LNCaP clone FGC (cell line): ENCODE measurements around the gene CCDC15.
A peak's percentile ranks its signal among the peaks of the same experiment; 100 is the strongest.

Source experiments
- DNase-seq: peaks from one replicate; pipeline ENCODE4 v3.0.0-alpha.2; 2011; ENCODE audit warnings: low read depth
- H3K4me3 ChIP-seq: 2 replicates; pipeline ENCODE4 v1.5.1; 2011; ENCODE audit warnings: mild to moderate bottlenecking, low read depth, low read length, control low read depth
- CTCF ChIP-seq: IDR thresholded peaks from 2 replicates; pipeline ENCODE4 v1.5.1; 2012; ENCODE audit warnings: mild to moderate bottlenecking; ENCODE audit not compliant: control insufficient read depth, insufficient read depth; ENCODE audit errors: extremely low read depth

CCDC15 gene

GRCh38 chr11:125001079-125001778 lies 47.2 kb downstream of the CCDC15 start:
- TF ChIP-seq CTCF = no peak
- no peak for DNase-seq
- no peak overlapping the region for H3K4me3 ChIP-seq

DNA sequence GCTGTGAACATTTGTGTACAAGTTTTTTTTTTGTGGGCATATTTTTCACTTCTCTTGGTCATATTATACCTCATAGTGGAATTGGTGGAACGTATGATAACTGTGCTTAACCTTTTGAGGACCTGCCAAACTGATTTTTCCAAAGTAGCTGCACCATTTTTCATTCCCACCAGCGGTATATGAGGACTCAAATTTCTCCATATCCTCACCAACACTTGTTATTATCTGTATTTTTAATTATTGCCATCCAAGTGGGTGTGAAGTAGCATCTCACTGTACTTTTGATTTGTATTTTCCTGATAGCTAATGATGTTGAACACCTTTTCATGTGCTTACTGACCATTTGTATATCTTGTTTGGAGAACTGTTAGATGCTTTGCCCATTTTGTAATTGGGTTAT lies 47.8 kb downstream of the CCDC15 start:
- no peak for TF ChIP-seq CTCF
- H3K4me3 ChIP-seq = no peak overlapping the region

GRCh38 chr11:125005491-125005890 lies 51.5 kb downstream of the CCDC15 start:
- H3K4me3 ChIP-seq = no peak overlapping the region
- no peak for DNase-seq
- TF ChIP-seq CTCF = no peak

More for the DNA sequence above, 47.8 kb downstream of the CCDC15 start:
- no peak for DNase-seq

- DNase-seq = no peak
- no peak overlapping the region for H3K4me3 ChIP-seq
- TF ChIP-seq CTCF = no peak
Observed at GRCh38 chr11:125016413-125016812, 62.4 kb downstream of the CCDC15 start.

DNA sequence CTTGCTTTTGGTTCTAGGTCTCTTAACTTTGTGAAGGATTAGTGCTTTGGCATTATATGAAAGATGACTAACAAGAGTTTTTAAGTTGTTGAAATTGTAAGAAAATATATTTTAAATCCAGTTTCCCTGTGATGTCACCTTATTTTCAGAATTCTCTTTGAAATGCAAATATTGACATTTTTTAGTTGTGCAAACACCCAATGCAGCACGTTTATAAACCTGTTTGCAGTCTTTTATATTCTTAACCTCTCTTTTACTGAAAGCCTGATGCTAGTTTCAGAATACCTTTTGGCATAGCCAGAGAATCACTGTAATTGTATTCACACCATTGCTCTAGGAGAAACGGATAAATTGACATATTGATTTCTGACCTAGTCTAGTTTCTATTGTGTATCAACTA lies 66.3 kb downstream of the CCDC15 start:
- DNase-seq = peak; percentile 39
- no peak for TF ChIP-seq CTCF
- peak overlapping the region; percentile 25; the same call in 1 of the 2 replicates for H3K4me3 ChIP-seq

DNA sequence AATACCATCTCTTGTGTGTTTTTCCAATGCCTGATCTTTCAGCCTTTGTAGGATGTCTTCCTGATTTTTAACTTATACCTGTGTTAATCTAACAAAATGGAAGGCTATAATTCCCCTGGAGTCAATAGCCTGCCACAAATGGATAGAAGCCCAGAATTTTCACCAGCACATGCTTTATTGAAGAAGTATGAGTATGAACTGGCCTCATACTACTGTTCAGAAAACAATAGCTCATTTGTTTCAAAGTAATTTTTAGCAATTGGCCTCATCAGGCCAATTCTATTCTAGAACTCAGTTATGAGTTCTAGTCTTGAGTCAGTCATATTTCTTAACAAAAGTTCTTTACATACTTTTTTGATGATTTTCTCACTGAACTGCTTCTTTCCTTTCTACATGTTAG lies 68.5 kb downstream of the CCDC15 start:
- DNase-seq = no peak

More for the DNA sequence above, 68.5 kb downstream of the CCDC15 start:
- no peak overlapping the region for H3K4me3 ChIP-seq
- TF ChIP-seq CTCF = no peak
